KMS-11 (cell line): ENCODE data around the gene PEX10.
A peak's percentile ranks its signal among the peaks of the same experiment; 100 is the strongest.
"Not testable (repeated sequence)": the region's sequence is repeated elsewhere in the genome, so short reads cannot be mapped to it uniquely, and the experiment has no call there.

Source experiments
- H2AFZ ChIP-seq: fragments of 200-600 bp; sonication (generic); 2 replicates; pipeline ENCODE4 v1.6.1; 2016; ENCODE audit warnings: antibody characterized with exemption, mixed run types, low read depth
- H3K27ac ChIP-seq: fragments of 200-600 bp; sonication (generic); 2 replicates; pipeline ENCODE4 v1.6.1; 2016; ENCODE audit warnings: mild to moderate bottlenecking, mixed run types
- H3K27me3 ChIP-seq: fragments of 200-600 bp; sonication (generic); 2 replicates; pipeline ENCODE4 v1.6.1; 2017; ENCODE audit warnings: mild to moderate bottlenecking, low read depth, mixed run types, moderate library complexity; ENCODE audit not compliant: insufficient read depth
- H3K36me3 ChIP-seq: fragments of 200-600 bp; sonication (generic); 2 replicates; pipeline ENCODE4 v1.6.1; 2017; ENCODE audit warnings: mild to moderate bottlenecking, mixed run types; ENCODE audit not compliant: insufficient read depth
- H3K4me1 ChIP-seq: fragments of 200-600 bp; sonication (generic); 2 replicates; pipeline ENCODE4 v1.6.1; 2016; ENCODE audit warnings: mild to moderate bottlenecking, low read depth, mixed run types; ENCODE audit not compliant: poor library complexity, severe bottlenecking
- H3K4me2 ChIP-seq: fragments of 200-600 bp; sonication (generic); 2 replicates; pipeline ENCODE4 v1.7.0; 2016; ENCODE audit warnings: mild to moderate bottlenecking, mixed run types
- H3K4me3 ChIP-seq: fragments of 200-600 bp; sonication (generic); IDR thresholded peaks from 2 replicates; pipeline ENCODE4 v1.6.1; 2017; ENCODE audit warnings: low read depth, low read length, mixed read lengths; ENCODE audit not compliant: insufficient read depth
- H3K79me2 ChIP-seq: fragments of 200-600 bp; sonication (generic); 2 replicates; pipeline ENCODE4 v1.6.1; 2016; ENCODE audit warnings: low read depth, mixed run types; ENCODE audit not compliant: insufficient read depth
- H3K9ac ChIP-seq: fragments of 200-600 bp; sonication (generic); 2 replicates; pipeline ENCODE4 v1.6.1; 2016; ENCODE audit warnings: mild to moderate bottlenecking, mixed run types
- H4K20me1 ChIP-seq: fragments of 200-600 bp; sonication (generic); 2 replicates; pipeline ENCODE4 v1.6.1; 2016; ENCODE audit warnings: mild to moderate bottlenecking, mixed run types; ENCODE audit not compliant: insufficient read depth
- CTCF ChIP-seq: fragments of 200-600 bp; sonication (generic); conservative IDR thresholded peaks from 2 replicates; pipeline ENCODE4 v1.6.1; 2017; ENCODE audit warnings: low read depth, mild to moderate bottlenecking, antibody characterized with exemption, low read length, moderate library complexity, mixed read lengths

Gene PEX10

DNA sequence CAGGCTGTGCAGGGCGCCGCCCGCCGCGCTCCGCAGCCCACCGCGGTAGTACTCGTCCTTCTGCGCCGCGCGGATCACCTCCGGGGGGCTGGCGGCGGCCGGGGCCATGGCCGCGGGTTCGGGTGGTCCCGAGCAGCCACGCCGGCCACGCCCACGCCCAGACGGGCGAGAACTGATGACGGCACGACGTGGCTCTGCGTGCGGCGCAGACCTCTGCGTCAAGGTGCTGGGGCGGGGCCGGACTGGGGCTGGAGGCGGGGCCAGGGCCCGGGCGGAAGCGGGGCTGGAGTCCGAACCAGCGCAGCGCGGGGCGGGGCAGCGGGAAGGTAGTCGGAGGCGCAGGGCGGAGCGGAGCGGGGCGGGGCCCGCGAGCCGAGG lies at the start of gene PEX10:
PEX10 (minus strand) TSS at position 170 of the 378 bp plus-strand sequence; CDS start at position 108, 62 bp downstream.
- H4K20me1 ChIP-seq = no peaks in the 10 kb centered on the region
- no peaks in the 10 kb centered on the region for H3K36me3 ChIP-seq
- peaks cover 27% of the 10 kb centered on the region for H3K27me3 ChIP-seq
- H3K9ac ChIP-seq = peak within 1 kb of the TSS; percentile 81
- H3K79me2 ChIP-seq = 0 out of 2 replicates have a peak, but pooled peaks cover 5% of the 10 kb centered on the region
- TF ChIP-seq CTCF = no peak
- H3K4me2 ChIP-seq = peak within 1 kb of the TSS; percentile 92
- H2AFZ ChIP-seq = peak within 1 kb of the TSS; percentile 83
- H3K4me1 ChIP-seq = peaks cover 25% of the 10 kb centered on the region
- H3K27ac ChIP-seq = peak within 1 kb of the TSS; percentile 55
- peak within 1 kb of the TSS; percentile 39 for H3K4me3 ChIP-seq

DNA sequence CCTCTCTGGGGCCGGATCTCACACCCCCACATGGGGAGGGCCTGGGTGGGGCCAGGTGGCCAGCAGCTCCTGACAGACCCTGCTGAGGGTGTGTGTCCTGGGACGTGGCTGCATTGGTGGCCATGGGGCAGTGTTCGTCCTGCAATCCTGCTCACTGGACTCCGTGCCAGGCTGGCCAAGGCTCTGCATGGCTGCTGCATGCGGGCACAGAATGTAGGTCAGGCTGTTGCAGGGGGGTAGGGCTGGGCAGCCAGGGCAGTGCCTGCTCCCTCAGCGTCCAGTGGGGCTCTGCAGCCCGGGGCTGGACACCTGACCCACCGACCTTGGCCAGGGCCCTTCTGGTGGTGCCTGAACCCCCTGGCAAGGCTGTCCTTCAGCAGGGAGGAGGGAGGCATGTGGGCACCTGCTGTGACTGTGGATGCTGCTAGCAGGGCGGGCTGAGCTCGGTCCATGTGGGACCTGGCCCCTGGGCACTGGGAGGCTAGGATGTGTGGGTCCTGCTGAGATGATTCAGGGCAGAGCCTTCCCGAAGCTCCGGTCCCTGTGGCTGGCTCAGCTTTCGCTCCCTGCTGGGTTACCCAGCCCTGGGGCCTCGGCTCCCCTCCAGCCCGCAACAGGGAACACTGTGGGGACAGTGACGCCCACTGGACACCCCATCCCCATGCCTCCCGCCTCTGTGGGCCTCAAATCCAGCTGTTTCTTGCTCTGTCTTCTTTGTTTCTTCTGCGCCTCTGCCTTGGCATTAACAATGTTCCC lies 48.8 kb upstream of the PEX10 start:
- Histone ChIP-seq H3K9ac (no peak overlapping the region), H2AFZ (no peak overlapping the region), H3K79me2 (no peaks in the 10 kb centered on the region), H4K20me1 (no peaks in the 10 kb centered on the region), H3K4me2 (no peak overlapping the region), H3K4me1 (peaks cover 7% of the 10 kb centered on the region), H3K4me3 (no peak overlapping the region), H3K27me3 (peaks cover 90% of the 10 kb centered on the region), H3K27ac (no peak overlapping the region), H3K36me3 (no peaks in the 10 kb centered on the region)
- TF ChIP-seq CTCF = no peak

- Histone ChIP-seq H3K27ac (no peak overlapping the region), H3K4me1 (peaks cover 7% of the 10 kb centered on the region)
Observed at GRCh38 chr1:2460203-2460602, 47.8 kb upstream of the PEX10 start.

DNA sequence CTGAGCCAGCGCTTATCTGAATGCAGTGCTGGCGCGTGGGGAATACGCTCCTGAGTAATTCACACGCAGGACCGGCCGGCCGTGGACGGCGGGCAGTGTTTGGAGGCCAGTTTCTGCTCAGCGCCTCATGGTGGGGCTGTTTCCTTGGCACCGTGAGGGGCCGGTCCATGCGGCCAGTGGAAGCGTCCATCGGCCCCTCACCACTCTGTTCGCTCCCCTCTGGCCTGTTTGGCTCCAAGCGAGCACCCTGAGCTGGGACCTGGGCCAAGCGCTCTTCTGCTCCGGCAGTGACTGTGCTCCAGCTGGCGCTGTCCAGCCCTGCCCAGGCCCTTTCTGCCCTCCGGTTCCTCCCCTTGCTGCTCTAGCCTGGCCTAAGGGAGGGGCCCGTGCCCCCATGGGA lies 47.4 kb upstream of the PEX10 start:
- H3K4me2 ChIP-seq = no peak overlapping the region
- no peak overlapping the region for H3K9ac ChIP-seq
- H2AFZ ChIP-seq = no peak overlapping the region
- H3K4me3 ChIP-seq = no peak overlapping the region
- H3K27me3 ChIP-seq = peaks cover 90% of the 10 kb centered on the region
- no peaks in the 10 kb centered on the region for H3K79me2 ChIP-seq
- H3K4me1 ChIP-seq = peaks cover 7% of the 10 kb centered on the region
- no peak for TF ChIP-seq CTCF
- no peak overlapping the region for H3K27ac ChIP-seq
- H3K36me3 ChIP-seq = no peaks in the 10 kb centered on the region
- no peaks in the 10 kb centered on the region for H4K20me1 ChIP-seq

More at GRCh38 chr1:2460203-2460602, 47.8 kb upstream of the PEX10 start:
- Histone ChIP-seq H3K9ac (no peak overlapping the region), H3K36me3 (no peaks in the 10 kb centered on the region), H3K27me3 (peaks cover 90% of the 10 kb centered on the region), H3K79me2 (no peaks in the 10 kb centered on the region), H3K4me2 (no peak overlapping the region), H4K20me1 (no peaks in the 10 kb centered on the region), H3K4me3 (no peak overlapping the region), H2AFZ (no peak overlapping the region)
- no peak for TF ChIP-seq CTCF

DNA sequence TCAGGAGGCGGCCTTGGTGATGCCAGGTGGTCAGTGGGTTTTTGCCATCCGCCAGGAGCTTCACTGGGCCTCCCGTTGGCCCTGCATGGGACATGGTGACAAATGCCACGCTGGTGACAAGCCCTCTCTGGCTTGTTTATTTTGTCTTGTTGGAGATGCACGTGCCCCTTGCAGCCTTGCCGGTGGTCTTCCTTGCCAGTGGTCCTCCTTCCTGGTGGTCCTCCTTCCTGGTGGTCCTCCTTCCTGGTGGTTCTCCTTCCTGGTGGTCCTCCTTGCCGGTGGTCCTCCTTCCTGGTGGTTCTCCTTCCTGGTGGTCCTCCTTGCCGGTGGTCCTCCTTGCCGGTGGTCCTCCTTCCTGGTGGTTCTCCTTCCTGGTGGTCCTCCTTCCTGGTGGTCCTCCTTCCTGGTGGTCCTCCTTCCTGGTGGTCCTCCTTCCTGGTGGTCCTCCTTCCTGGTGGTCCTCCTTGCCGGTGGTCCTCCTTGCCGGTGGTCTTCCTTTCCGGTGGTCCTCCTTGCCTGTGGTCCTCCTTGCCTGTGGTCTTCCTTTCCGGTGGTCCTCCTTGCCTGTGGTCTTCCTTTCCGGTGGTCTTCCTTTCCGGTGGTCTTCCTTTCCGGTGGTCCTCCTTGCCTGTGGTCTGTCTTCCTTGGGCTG lies 46.9 kb upstream of the PEX10 start:
- H3K27me3 ChIP-seq = peaks cover 90% of the 10 kb centered on the region
- H3K36me3 ChIP-seq, H3K79me2 ChIP-seq, H3K27ac ChIP-seq, H3K9ac ChIP-seq, H2AFZ ChIP-seq, H3K4me1 ChIP-seq, H3K4me3 ChIP-seq, H3K4me2 ChIP-seq, H4K20me1 ChIP-seq: not testable (repeated sequence)
